ENCODE data around the gene PRR29.

Gene PRR29

GRCh38 chr17:63969278-63969677 is 28.9 kb upstream of the PRR29 start:
- Histone ChIP-seq H2AFZ (ENCODE audit: low read depth, low read length, severe bottlenecking) (no peak overlapping the region), H3K36me3 (ENCODE audit: low read length) (no peaks in the 10 kb centered on the region), H3K9ac (ENCODE audit: low read length) (no peak overlapping the region), H3K4me3 (ENCODE audit: insufficient read depth, low read length, poor library complexity, severe bottlenecking) (no peak overlapping the region), H3K27me3 (ENCODE audit: low read length) (no peaks in the 10 kb centered on the region), H3K79me2 (ENCODE audit: insufficient read depth, low read length) (no peaks in the 10 kb centered on the region), H3K4me2 (ENCODE audit: low read depth, low read length, poor library complexity, severe bottlenecking) (no peak overlapping the region), H3K27ac (ENCODE audit: low read depth, low read length) (no peak overlapping the region), H3K9me2 (replicated peaks; ENCODE audit: insufficient read depth, low read length) (no peaks in the 10 kb centered on the region), H3F3A (ENCODE audit: insufficient read depth) (no peaks in the 10 kb centered on the region), H3K9me3 (ENCODE audit: insufficient read depth, low read length) (no peaks in the 10 kb centered on the region), H4K20me1 (ENCODE audit: low read depth, low read length) (no peaks in the 10 kb centered on the region)
- TF ChIP-seq EZH2phosphoT487 (conservative IDR thresholded peaks at IDR 0.05; ENCODE audit: low read length) = no peak
- TF ChIP-seq, protein P1, sequence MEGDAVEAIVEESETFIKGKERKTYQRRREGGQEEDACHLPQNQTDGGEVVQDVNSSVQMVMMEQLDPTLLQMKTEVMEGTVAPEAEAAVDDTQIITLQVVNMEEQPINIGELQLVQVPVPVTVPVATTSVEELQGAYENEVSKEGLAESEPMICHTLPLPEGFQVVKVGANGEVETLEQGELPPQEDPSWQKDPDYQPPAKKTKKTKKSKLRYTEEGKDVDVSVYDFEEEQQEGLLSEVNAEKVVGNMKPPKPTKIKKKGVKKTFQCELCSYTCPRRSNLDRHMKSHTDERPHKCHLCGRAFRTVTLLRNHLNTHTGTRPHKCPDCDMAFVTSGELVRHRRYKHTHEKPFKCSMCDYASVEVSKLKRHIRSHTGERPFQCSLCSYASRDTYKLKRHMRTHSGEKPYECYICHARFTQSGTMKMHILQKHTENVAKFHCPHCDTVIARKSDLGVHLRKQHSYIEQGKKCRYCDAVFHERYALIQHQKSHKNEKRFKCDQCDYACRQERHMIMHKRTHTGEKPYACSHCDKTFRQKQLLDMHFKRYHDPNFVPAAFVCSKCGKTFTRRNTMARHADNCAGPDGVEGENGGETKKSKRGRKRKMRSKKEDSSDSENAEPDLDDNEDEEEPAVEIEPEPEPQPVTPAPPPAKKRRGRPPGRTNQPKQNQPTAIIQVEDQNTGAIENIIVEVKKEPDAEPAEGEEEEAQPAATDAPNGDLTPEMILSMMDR (IDR thresholded peaks at IDR 0.05; ENCODE audit: insufficient read depth, low read length, poor library complexity, severe bottlenecking) = no peak

- no peak within 1 kb of the TSS for H2AFZ ChIP-seq (ENCODE audit: low read depth, low read length, severe bottlenecking)
- no peak within 1 kb of the TSS for H3K4me2 ChIP-seq (ENCODE audit: low read depth, low read length, poor library complexity, severe bottlenecking)
- H3K27me3 ChIP-seq (ENCODE audit: low read length) = no peaks in the 10 kb centered on the region
- H3K9me2 ChIP-seq (replicated peaks; ENCODE audit: insufficient read depth, low read length) = no peaks in the 10 kb centered on the region
- TF ChIP-seq, protein P1 (IDR thresholded peaks at IDR 0.05; ENCODE audit: insufficient read depth, low read length, poor library complexity, severe bottlenecking) = no peak
- TF ChIP-seq EZH2phosphoT487 (conservative IDR thresholded peaks at IDR 0.05; ENCODE audit: low read length) = no peak
- H4K20me1 ChIP-seq (ENCODE audit: low read depth, low read length) = no peaks in the 10 kb centered on the region
- no peaks in the 10 kb centered on the region for H3K79me2 ChIP-seq (ENCODE audit: insufficient read depth, low read length)
- no peaks in the 10 kb centered on the region for H3K9me3 ChIP-seq (ENCODE audit: insufficient read depth, low read length)
- no peak within 1 kb of the TSS for H3K9ac ChIP-seq (ENCODE audit: low read length)
- H3K27ac ChIP-seq (ENCODE audit: low read depth, low read length) = no peak within 1 kb of the TSS
- H3K4me3 ChIP-seq (ENCODE audit: insufficient read depth, low read length, poor library complexity, severe bottlenecking) = no peak within 1 kb of the TSS
- no peaks in the 10 kb centered on the region for H3F3A ChIP-seq (ENCODE audit: insufficient read depth)
- no peaks in the 10 kb centered on the region for H3K36me3 ChIP-seq (ENCODE audit: low read length)
These were observed 25.4 kb upstream of the PRR29 start, which contains the start of gene SCN4A for GRCh38 chr17:63972796-63973195. TSS of gene SCN4A (minus strand) at chr17:63972918. CDS start at chr17:63972841, 77 bp downstream.

GRCh38 chr17:63973247-63973646 is 24.9 kb upstream of the PRR29 start:
- no peaks in the 10 kb centered on the region for H3K79me2 ChIP-seq (ENCODE audit: insufficient read depth, low read length)
- no peaks in the 10 kb centered on the region for H3K9me3 ChIP-seq (ENCODE audit: insufficient read depth, low read length)
- H3K4me3 ChIP-seq (ENCODE audit: insufficient read depth, low read length, poor library complexity, severe bottlenecking) = no peak overlapping the region
- H3K4me2 ChIP-seq (ENCODE audit: low read depth, low read length, poor library complexity, severe bottlenecking) = no peak overlapping the region
- H2AFZ ChIP-seq (ENCODE audit: low read depth, low read length, severe bottlenecking) = no peak overlapping the region
- TF ChIP-seq, protein P1 (IDR thresholded peaks at IDR 0.05; ENCODE audit: insufficient read depth, low read length, poor library complexity, severe bottlenecking) = no peak
- no peak for TF ChIP-seq EZH2phosphoT487 (conservative IDR thresholded peaks at IDR 0.05; ENCODE audit: low read length)
- no peaks in the 10 kb centered on the region for H3F3A ChIP-seq (ENCODE audit: insufficient read depth)
- no peaks in the 10 kb centered on the region for H3K9me2 ChIP-seq (replicated peaks; ENCODE audit: insufficient read depth, low read length)
- no peak overlapping the region for H3K9ac ChIP-seq (ENCODE audit: low read length)
- no peak overlapping the region for H3K27ac ChIP-seq (ENCODE audit: low read depth, low read length)
- H4K20me1 ChIP-seq (ENCODE audit: low read depth, low read length) = no peaks in the 10 kb centered on the region
- H3K36me3 ChIP-seq (ENCODE audit: low read length) = no peaks in the 10 kb centered on the region
- no peaks in the 10 kb centered on the region for H3K27me3 ChIP-seq (ENCODE audit: low read length)

Data from SU-DHL-6 (cell line).